NCI-H82 treated with DMSO at 0.1 percent for 48 hours (cell line): ENCODE results near the gene SLC39A1.
"Not testable (repeated sequence)": the region's sequence is repeated elsewhere in the genome, so short reads cannot be mapped to it uniquely, and the experiment has no call there.

Experiments
- DNase-seq: peaks from one replicate; lab custom pipeline; 2025; ENCODE audit not compliant: unreplicated experiment; lab: John Stamatoyannopoulos, UW

The SLC39A1 gene

DNA sequence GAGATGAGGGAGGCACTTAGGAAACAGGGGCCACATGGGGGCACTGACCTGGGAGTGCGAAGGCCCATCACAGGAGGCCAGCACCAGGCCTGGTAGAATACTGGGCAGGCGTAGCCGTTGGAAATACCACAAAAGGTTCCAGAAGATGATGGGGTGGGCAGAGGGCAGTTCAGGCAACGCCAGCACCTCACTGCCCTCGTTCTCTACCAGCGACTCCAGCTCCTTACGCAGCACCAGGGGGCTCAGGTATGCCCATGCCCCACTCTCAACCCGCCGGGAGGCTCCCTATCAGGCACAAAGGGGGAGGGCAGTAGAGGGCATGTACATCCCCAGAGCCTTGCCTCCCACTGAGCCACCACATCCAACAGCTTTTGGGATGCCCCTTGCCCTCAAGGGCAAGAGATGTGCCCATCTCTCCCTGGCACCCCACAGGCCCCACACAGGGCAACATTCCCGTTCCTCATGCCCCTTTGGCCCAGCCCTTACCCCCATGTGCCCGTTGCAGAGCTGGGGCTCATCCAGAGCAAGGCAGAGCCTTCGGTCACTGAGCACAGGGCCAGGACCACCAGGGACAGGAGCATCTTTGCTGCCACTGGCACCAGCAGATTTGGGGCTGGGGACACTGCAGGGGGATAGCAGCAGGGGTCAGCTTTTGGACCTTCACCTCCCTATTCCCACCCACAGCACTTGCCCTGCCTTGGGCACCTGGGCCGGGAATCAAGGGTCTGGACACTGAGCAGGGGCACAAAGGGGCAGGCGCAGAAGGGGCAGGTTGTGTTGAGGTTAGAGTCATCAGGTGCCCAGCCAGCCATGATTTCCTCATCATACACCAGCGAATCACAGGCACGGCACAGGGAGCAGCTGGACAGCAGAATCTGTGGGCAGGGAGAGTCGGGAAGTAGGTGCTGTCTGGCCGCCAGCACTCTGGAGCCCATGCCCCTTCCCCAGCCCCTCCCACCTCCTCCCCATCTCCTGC, 30.9 kb downstream of the SLC39A1 start:
- no peak for DNase-seq

DNA sequence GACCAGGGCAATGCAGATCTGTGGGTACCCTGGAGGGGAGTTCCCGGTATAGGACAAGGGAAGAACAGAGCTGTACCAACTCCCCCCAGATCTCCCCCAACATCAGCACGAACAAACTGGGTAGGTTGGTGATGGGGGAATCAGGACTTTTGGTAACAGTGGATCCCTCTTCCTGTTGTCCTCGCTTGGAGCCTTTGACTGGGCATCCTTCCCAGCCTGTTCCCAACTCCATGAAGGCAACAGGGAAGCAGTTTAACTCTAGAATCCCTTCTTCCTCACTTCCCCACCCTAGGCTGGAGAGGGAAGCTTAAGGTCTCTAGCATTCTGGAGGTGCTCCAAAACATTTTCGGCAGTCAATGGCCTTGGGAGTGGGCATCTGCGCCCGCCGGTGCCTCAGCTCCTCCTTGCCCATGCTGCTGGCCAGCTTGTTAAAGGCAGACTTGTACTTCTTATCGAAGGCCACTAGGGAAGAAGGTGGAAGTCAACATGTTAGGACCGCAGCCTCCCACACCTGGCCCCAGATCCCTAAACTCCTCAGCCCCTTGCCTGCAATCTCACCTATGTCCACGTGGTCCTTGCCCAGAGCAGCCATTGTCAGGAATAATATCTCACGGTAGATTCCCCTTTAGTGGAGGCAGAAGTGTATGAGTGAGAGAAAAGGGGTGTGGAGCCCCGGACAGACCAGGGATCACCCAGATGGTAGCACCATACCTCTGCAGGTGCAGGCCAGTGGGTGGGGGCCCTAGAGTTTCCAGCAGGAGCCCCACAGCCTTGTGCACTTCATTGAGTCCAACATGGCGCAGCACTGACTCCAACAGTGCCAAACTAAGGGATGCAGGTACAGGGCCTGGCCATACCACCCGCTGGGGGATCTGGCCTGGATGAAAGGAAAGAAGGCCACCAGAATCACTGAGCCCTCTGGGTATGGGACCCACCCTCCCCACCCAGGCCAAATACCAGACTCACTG, 33.1 kb downstream of the SLC39A1 start:
- DNase-seq: no peak

GRCh38 chr1:153929426-153929825, 33.9 kb downstream of the SLC39A1 start:
- DNase-seq: no peak

DNA sequence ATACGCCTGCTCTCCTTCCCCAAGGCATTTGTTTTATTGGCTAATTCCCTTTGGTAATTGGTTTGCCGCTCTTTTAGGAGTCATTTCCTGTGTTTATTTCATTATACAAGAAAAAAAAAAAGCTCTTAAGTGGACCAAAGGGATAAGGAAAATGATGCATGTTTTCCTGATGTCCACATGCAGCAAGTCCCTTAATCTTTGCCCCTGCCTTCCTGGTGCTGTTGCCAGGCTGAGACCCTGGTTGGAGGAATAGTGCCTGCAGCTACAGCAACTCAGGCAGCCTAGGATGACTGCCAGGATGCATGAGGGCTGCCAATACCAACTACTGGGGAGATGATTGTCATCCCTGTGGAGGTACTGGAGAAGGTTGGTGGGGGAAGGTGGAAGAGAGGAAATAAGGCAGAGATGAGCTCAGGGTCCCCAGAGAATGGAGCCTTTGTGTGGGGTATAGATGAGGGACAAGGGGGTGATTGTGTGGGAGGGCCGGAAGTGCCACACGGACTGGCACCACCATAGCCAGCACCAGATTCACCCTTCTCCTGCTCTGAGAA, 34.5 kb downstream of the SLC39A1 start:
- DNase-seq: no peak

- no peak for DNase-seq
Measured at GRCh38 chr1:153928245-153928644, 35.1 kb downstream of the SLC39A1 start.

- no peak for DNase-seq
Measured at GRCh38 chr1:153926405-153926804, 36.9 kb downstream of the SLC39A1 start.

GRCh38 chr1:153922972-153923925, 40.1 kb downstream of the SLC39A1 start, which contains the start of gene GATAD2B:
Gene GATAD2B, minus strand, starts transcription at chr1:153922972. Its CDS starts 94,625 bp downstream, at chr1:153828347.
- peak; percentile 100 for DNase-seq

DNA sequence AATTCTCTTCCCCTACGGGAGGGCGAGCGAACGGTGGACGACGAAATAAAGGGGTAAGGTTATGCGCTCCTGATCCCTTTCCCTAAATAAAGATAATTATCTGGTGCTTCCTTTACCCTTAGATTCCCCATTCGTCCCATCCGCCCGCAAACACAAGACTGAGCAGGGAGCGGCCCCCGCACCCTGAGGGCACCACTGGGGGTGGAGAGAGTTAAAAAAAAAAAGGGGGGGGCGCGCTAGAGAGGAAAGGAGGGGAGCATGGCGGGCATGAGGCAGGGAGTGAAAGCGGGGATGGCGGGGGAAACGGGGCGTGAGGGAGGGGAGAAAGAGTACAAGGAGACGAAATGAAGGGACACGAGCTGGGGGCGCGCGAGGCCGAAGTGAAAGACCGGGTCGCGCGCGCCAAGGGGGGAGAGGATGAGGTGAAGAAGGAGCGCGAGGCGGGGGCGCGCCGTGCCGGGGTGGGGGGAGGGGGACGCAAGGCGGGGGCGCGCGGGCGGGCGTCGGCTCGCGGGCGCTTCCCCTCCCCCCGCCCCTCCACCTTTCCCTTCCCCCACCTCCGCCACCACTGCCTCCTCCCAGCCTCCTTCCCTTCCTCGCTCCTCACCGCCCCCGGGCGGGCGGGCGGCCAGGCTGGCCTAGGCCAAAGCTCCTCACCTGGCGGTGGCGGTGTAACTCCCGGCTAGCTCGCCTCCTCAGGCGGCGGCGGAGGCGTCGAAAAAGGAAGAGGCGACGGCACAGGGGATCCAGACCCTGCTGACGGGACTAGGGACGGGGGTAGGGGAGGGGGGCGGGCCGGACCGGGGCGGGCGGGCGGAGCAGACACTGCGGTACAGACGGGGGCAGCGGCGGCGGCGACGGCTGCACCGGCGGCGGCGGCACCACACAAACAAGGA, 41.0 kb downstream of the SLC39A1 start:
- peak; percentile 57 for DNase-seq

DNA sequence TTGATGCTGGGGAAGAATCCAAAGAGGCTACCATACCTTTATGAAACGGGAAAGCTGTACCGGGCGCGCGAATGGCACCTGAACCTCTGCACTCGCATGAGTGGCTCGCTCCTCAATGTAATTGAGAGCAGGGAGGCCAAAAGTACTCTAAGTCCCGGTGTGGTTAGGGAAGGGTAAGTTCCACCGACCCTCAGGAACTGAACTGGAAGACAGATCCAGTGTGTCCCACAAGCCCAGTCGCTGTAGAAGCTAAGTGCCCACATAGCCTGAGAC, 41.6 kb downstream of the SLC39A1 start:
- DNase-seq: peak; percentile 30

- no peak for DNase-seq
Measured at GRCh38 chr1:153921080-153921802, 42.1 kb downstream of the SLC39A1 start.

- no peak for DNase-seq
Measured at GRCh38 chr1:153919876-153920852, 43.2 kb downstream of the SLC39A1 start.

DNA sequence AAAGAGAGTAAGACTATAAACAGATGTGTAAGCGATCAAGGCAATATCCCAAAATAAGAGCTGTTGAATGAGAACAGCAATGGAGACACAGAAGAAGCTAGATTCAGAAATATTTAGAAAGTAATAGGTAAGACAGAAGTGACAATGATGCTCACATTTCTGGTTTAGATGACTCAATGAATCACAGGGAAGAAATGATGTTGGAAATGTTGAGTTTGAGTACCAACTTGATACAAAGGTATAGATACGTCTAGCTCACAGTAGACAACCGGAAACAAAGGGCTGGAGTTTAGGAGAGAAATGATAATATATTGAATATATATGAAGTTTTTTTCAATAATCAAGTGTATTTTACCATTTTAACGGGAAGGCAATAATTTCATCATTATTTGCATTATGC, 47.0 kb downstream of the SLC39A1 start:
- no peak for DNase-seq

DNA sequence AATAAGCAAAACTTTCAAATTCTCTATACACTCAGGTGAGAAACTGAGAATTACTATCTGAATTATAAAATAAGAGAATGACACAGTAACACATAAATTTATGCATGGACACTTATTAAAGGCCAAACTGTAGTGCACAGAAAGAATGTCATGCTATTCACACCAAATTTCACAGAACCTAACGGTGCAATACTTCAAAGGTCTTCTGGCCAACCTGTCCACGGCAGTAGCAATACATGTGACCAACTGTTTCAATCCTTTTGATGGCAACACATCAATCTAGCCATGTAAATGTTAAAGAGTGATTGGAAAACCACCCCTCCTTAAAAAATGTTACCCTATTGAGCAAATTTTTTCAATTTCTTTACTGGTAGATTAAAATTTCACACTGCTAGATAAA, 51.0 kb downstream of the SLC39A1 start:
- no peak for DNase-seq

GRCh38 chr1:153910560-153910959, 52.8 kb downstream of the SLC39A1 start:
- DNase-seq: not testable (repeated sequence)
